ENCODE data around the gene ARHGEF26. TPM values are rescaled to one million over a fixed set of nuclear protein-coding genes. Genes with fewer than 3 reads are reported as not detected.

Gene ARHGEF26
- total and polyA plus RNA-seq, 8 donors = 3.9 to 40.6 (median 20.9) TPM

GRCh38 chr3:154182322-154182922, 61.2 kb downstream of the ARHGEF26 start:
- TF ChIP-seq POLR2AphosphoS5 (IDR thresholded peaks at IDR 0.05) (no peak), POLR2A (IDR thresholded peaks at IDR 0.05) (no peak), EP300 (IDR thresholded peaks at IDR 0.05) (no peak)
- TF ChIP-seq, protein P1, sequence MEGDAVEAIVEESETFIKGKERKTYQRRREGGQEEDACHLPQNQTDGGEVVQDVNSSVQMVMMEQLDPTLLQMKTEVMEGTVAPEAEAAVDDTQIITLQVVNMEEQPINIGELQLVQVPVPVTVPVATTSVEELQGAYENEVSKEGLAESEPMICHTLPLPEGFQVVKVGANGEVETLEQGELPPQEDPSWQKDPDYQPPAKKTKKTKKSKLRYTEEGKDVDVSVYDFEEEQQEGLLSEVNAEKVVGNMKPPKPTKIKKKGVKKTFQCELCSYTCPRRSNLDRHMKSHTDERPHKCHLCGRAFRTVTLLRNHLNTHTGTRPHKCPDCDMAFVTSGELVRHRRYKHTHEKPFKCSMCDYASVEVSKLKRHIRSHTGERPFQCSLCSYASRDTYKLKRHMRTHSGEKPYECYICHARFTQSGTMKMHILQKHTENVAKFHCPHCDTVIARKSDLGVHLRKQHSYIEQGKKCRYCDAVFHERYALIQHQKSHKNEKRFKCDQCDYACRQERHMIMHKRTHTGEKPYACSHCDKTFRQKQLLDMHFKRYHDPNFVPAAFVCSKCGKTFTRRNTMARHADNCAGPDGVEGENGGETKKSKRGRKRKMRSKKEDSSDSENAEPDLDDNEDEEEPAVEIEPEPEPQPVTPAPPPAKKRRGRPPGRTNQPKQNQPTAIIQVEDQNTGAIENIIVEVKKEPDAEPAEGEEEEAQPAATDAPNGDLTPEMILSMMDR (IDR thresholded peaks at IDR 0.05) = no peak
- Histone ChIP-seq H3K9me3 (no peaks in the 10 kb centered on the region), H3K27me3 (no peaks in the 10 kb centered on the region), H3K4me1 (peaks cover 4 to 24% (median 19%) of the 10 kb centered on the region in 4 donors), H3K4me3 (no peak overlapping the region), H3K36me3 (peaks cover 0 to 3% (median under 1%) of the 10 kb centered on the region in 4 donors), H3K27ac (peak overlapping the region in 3 of 5 donors; percentile 17 to 76 (median 46))
- intact Hi-C loops (cut with DNase I; ENCODE audit: low total_unique reads) = no loop called here
- WGBS, 5 donors = 60 to 82% (median 72%) methylated on average over 4 of the region's 4 CpGs
- DNase-seq = peak in 1 of 2 donors; percentile 46

DNA sequence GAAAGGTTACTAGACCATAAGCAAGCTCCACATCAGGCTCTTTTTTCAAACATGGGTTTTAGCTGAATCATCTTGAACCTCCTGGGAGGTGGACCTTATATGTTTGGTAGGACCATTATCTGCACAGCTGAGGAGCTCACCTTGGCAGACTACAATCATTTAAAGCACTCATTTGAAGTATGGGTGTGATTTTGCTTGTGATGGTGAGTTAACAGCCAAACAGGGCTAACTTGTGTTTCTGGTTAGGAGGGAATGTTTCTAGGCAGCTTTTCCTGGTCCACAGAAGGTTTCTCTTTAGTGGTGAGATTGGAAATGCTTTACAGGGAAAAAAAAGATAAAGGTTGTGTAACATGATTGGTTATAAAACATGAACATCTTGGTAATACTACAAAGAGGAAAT, 61.8 kb downstream of the ARHGEF26 start:
- TF ChIP-seq POLR2A (IDR thresholded peaks at IDR 0.05) (no peak), POLR2AphosphoS5 (IDR thresholded peaks at IDR 0.05) (no peak), EP300 (IDR thresholded peaks at IDR 0.05) (no peak)
- TF ChIP-seq, protein P1 (IDR thresholded peaks at IDR 0.05) = no peak
- intact Hi-C loops (cut with DNase I; ENCODE audit: low total_unique reads) = no loop called here
- Histone ChIP-seq H3K27me3 (no peaks in the 10 kb centered on the region), H3K27ac (peak overlapping the region in 3 of 5 donors; percentile 17 to 76 (median 46)), H3K36me3 (peaks cover 0 to 5% (median 4%) of the 10 kb centered on the region in 4 donors), H3K4me1 (peaks cover 4 to 24% (median 19%) of the 10 kb centered on the region in 4 donors), H3K9me3 (no peaks in the 10 kb centered on the region), H3K4me3 (no peak overlapping the region)
- DNase-seq = no peak

DNA sequence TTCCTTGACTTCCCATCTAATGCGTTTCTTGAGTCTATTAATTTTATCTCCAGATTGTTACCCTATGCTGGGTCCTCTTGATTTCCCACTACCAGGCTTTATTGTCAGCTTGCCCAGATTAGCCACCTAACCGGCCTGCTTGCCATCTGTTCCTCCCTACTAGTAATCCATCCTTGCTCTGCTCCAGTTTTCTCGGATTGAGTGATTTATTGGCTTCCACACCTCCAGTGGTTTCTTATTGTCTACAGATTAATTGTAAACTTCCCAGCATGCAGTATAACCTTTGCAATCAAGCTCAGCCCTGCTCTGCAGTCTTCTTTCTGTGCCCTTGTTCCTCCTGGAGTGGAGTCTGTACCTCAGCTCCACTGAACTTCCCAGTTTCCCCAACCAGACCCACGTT, 63.4 kb downstream of the ARHGEF26 start:
- H3K27ac ChIP-seq = no peak overlapping the region
- H3K4me3 ChIP-seq = no peak overlapping the region
- H3K9me3 ChIP-seq = no peaks in the 10 kb centered on the region
- no peak for DNase-seq
- TF ChIP-seq POLR2A (IDR thresholded peaks at IDR 0.05) (no peak), EP300 (IDR thresholded peaks at IDR 0.05) (no peak), POLR2AphosphoS5 (IDR thresholded peaks at IDR 0.05) (no peak)
- TF ChIP-seq, protein P1 (IDR thresholded peaks at IDR 0.05) = no peak
- no peaks in the 10 kb centered on the region for H3K27me3 ChIP-seq
- 73 to 91% (median 89%) methylated on average over 4 of the region's 4 CpGs for WGBS, 5 donors
- peaks cover 0 to 19% (median 18%) of the 10 kb centered on the region in 4 donors for H3K36me3 ChIP-seq
- intact Hi-C loops (cut with DNase I; ENCODE audit: low total_unique reads) = no loop called here
- peaks cover 4 to 24% (median 19%) of the 10 kb centered on the region in 4 donors for H3K4me1 ChIP-seq

DNA sequence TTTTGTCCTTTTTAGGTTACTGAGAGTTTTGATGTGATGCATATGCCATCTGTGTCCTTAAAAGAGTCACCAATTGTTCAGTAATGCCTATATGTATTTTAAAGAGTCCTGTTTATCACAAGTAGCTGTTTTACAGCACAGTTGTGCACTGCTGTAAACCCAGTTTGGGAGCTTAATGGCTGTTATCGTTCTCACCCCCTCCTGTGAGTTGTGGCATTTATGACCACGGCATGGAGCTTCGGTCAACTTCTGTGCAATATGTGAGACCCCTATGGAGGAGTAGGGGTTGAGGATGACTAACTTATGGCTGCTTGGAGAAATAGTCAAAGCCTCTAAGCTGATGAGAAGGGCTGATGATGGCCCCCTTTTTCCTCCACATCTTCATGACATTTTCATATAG, 67.2 kb downstream of the ARHGEF26 start:
- DNase-seq = no peak
- H3K4me1 ChIP-seq = no peaks in the 10 kb centered on the region
- peaks cover 0 to 35% (median 28%) of the 10 kb centered on the region in 4 donors for H3K36me3 ChIP-seq
- H3K27ac ChIP-seq = no peak overlapping the region
- TF ChIP-seq, protein P1 (IDR thresholded peaks at IDR 0.05) = no peak
- TF ChIP-seq POLR2AphosphoS5 (IDR thresholded peaks at IDR 0.05) (no peak), EP300 (IDR thresholded peaks at IDR 0.05) (no peak), POLR2A (IDR thresholded peaks at IDR 0.05) (no peak)
- WGBS, 5 donors = 78 to 98% (median 94%) methylated on average over 3 of the region's 3 CpGs
- no peaks in the 10 kb centered on the region for H3K27me3 ChIP-seq
- intact Hi-C loops (cut with DNase I; ENCODE audit: low total_unique reads) = no loop called here
- no peaks in the 10 kb centered on the region for H3K9me3 ChIP-seq
- H3K4me3 ChIP-seq = no peak overlapping the region
